GM19193 (cell line): ENCODE results near the gene ZDHHC13.

Experiments used
- POLR2A ChIP-seq: IDR thresholded peaks from 4 replicates; pipeline ENCODE4 v1.6.1; 2011; ENCODE audit not compliant: insufficient read depth, insufficient read length; ENCODE audit errors: extremely low read depth

ZDHHC13 gene

DNA sequence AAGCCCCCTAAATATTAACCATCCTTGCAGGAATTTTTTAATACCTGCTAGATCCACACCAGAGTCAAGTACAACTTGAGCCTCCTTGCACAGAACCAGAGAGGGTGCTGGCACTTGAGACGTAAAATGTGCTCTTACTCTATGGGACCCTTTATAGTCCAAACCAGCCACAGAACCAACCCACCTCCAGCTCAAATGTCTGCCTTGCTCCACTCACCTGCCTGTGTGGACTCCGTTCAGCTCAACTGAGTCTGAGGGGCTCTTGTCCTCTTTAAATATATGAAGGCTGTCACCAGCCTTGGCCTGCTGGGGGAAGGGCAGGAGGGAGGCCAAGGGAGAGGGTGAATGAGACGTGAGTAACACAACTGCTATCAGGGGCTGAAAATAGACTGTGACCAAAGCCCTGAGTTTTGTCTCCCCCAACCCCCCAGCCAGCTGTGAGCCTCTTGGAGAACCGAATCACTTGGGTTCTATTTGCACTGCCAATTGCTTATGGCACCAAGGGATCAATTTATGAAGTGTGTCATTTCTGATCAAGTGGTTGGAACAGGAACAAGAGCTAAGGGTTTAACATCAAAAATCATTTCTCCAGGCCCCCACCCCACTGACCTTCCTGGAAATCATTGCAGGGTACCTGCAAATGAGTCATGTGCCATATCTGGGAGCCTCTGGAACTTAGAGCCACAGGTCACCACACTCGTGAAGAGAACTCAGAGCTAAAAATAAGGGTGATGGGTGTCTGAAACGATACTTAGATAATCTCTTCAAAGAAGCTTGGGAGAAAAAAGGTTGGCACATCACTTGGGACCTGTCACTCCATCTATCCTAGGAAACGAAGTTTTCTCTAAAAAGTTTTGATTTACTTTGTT is 85.0 kb downstream of the ZDHHC13 start, which contains the start of gene CSRP3:
Gene CSRP3 (minus strand): TSS at position 247 of the 869 bp plus-strand sequence. CDS start 9,535 bp downstream, outside the sequence.
- TF ChIP-seq POLR2A: no peak

DNA sequence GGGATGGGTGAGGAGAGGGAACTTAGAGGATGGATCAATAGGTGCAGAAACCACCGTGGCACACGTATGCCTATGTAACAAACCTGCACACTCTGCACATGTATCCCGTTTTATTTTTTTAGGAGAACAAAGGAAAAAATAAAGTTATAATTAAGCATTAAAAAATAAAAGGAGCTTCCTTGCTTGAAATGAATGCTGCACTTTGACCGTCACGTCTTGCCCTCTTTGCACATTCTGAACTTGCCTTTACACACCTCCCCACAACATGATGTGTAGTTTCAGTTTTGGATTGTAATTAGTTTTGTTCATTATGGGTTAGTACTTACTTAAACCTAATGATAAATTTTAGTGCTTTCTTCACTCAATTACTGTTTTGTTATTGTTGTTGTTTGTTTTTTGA is 87.9 kb downstream of the ZDHHC13 start:
- no peak for TF ChIP-seq POLR2A

DNA sequence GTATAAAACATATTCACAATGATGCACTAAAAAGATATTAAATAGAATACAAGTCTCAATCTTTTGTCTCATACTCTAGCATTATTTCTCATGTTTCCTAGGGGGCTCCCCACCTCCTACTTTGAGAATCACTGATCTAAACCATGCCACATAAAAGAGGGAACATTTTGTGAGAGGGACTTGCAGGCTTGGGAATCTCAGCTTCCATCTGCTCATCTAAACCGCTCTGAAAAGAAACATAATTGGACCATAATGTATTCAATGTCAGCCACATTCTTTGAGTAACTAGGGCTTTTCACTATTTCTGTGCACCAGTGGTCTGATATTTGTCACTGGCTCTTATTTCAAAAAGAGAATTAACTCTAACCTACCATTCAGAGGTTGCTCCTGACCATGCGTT is 91.2 kb downstream of the ZDHHC13 start:
- no peak for TF ChIP-seq POLR2A

GRCh38 chr11:19208959-19209546 is 92.1 kb downstream of the ZDHHC13 start:
- TF ChIP-seq POLR2A: no peak

GRCh38 chr11:19209617-19210370 is 92.8 kb downstream of the ZDHHC13 start:
- no peak for TF ChIP-seq POLR2A

GRCh38 chr11:19216021-19216420 is 99.1 kb downstream of the ZDHHC13 start:
- TF ChIP-seq POLR2A: no peak

- TF ChIP-seq POLR2A: no peak
Observed at GRCh38 chr11:19216709-19217374, 99.9 kb downstream of the ZDHHC13 start.

DNA sequence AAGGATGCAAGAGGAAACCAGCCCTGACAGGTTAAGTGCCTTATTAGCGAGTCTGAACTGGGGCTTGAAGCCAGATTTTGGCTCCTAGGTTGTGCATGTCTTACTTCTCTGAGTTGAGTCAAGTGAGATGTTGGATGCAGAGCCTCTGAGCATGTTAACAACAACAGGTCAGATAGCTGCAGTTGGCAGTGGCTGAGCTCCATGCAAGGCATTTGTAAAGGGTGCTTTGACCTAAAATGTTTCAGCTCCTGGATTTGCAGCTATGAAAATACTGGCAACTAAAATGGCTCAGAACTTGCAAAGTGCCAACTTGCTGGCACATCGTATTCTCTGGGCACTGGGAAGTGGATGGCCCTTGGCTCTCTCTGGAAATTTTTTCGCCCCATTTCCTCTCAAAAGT is 101.2 kb downstream of the ZDHHC13 start:
- TF ChIP-seq POLR2A: no peak

GRCh38 chr11:19218786-19219460 is 102.0 kb downstream of the ZDHHC13 start:
- TF ChIP-seq POLR2A: no peak

DNA sequence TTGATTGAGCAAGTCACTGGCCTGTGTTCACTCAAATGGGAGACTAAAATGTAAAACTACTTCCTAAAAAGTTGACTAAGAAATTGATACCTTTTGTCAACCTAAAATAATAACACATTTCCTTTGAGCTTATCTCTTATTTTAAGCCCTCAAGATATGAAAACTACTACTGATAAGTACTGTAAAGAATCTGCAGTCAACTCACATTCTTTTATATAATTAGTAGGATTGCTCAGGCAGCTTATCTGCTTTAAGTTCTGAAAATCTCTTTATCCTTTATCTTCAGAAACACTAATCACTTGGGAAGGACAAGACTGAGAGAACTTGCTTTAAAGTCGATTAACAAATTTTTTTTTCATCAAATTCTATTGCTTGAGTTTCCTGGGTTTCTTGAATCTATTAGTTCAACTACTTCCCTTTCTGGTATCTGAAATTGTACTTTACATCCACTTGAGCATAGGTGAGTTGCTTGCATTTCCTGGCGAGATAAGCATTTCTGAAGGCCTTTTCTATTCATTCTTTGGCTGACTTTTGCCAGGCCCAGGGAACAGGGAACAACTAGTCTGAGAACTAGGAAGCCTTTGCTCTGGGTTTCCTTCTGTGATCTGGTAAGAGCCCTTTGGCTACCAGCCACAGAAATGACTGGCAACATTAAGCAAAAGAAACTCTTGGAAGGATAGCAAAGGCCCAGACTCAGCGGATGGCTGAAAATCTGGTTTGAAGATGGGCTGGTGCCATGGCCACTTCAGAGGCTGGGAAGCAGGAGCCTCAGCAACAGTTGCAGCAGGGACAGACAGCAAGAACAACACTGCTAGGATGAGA is 104.1 kb downstream of the ZDHHC13 start:
- no peak for TF ChIP-seq POLR2A

DNA sequence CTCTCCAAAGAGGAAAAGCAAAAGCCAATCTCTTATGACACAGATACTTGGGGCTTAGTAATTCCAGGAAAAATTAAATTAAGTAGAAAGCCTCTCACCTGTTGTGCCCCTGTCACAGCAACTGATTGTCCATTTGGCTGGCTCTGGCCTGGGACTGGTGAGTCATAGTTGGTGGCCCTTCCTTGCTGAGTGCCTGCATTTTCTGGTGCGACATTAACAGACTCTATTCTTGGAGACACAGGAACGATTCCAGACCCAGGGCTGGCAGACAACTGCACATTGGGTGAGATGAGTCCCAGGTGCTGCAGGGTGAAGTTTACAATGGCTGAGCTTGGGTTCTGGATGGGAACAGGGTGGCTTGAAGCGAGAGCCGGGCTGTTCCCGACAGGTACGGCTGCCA is 108.2 kb downstream of the ZDHHC13 start:
- TF ChIP-seq POLR2A: no peak

DNA sequence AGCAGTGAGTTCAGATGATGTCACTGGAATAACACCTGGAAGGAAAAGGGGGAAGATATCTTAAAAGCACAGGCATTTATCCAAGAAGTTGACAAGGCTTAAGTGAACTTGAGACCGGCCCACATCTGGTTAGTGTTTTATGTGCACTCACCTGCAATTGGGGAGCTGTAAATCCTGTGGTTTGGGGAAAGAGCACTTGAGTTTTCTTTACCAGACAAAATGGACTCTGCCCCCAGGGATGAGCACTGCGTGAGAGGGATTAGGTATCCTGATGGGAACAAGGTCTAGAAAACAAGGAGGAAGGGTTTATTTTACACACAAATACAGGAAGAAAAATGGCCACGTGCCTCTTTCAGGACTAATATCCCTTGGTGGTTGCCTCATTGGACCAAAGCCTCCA is 108.6 kb downstream of the ZDHHC13 start:
- TF ChIP-seq POLR2A: no peak
